Muscle of leg (tissue), 11 donors: ENCODE data around the gene ILF3. TPM values are rescaled to one million over a fixed set of nuclear protein-coding genes. Genes with fewer than 3 reads are reported as not detected.

ENCODE experiments used
- DNase-seq: peaks from one replicate; pipeline ENCODE4 v3.0.0; 2013
- H3K27ac ChIP-seq: one replicate; pipeline ENCODE4 v1.5.1; 2013; ENCODE audit warnings: mild to moderate bottlenecking, low read length, control low read depth
- H3K27me3 ChIP-seq: one replicate; pipeline ENCODE4 v1.6.1; 2013; ENCODE audit warnings: low read length; ENCODE audit not compliant: control insufficient read depth, insufficient read depth
- H3K36me3 ChIP-seq: one replicate; pipeline ENCODE4 v1.6.1; 2013; ENCODE audit warnings: low read length; ENCODE audit not compliant: control insufficient read depth, insufficient read depth
- H3K4me1 ChIP-seq: one replicate; pipeline ENCODE4 v1.6.1; 2013; ENCODE audit warnings: low read length; ENCODE audit not compliant: control insufficient read depth, insufficient read depth
- H3K4me3 ChIP-seq: one replicate; pipeline ENCODE4 v1.5.1; 2013; ENCODE audit warnings: low read length, control low read depth
- H3K9me3 ChIP-seq: replicated peaks from 2 replicates; pipeline ENCODE4 v1.6.1; 2013; ENCODE audit warnings: low read depth, low read length; ENCODE audit not compliant: control insufficient read depth
- WGBS: methylation state at CpG from one replicate; pipeline ENCODE4 v1.1.5; 2013; ENCODE audit warnings: missing lambda C conversion rate; ENCODE audit not compliant: insufficient coverage; 5-methylcytosine and 5-hydroxymethylcytosine counted together
- polyA plus RNA-seq, 8 donors: library from polyadenylated mRNA; unstranded; fragments of 120-200 nt; gene quantifications; one replicate each; pipeline versions ENCODE4 v1.2.1 to v1.2.3, GENCODE V29; 2013; ENCODE audit warnings: inconsistent platforms in 1 of 8, low replicate concordance in 1 of 8; ENCODE audit not compliant: insufficient read length in 8 of 8, insufficient read depth in 1 of 8
- total RNA-seq: library from RNA; stranded (reverse); fragments of 120-200 nt; gene quantifications from one replicate; pipeline ENCODE4 v1.2.4, GENCODE V29; 2013

ILF3 gene
- total and polyA plus RNA-seq, 9 donors = 72.9 to 210 (median 178) TPM

DNA sequence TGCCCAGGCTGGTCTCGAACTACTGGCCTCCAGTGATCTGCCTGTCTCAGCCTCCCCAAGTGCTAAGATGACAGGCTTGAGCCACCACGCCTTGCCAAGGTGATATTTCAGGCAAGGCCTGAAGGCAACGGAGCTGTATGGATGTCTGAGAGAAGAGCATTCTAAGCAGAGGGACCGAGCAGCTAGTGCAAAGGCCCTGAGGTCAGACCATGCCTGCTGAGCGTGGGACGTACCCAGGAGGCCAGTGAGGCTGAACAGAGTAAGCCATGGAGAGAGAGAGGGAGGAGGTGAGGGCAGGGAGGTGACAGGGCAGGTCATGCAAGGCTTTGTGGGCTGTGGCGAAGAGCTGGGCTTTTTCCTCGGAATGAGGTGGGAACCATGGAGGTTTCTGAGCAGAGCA, 32.2 kb upstream of the ILF3 start:
- Histone ChIP-seq H3K27ac (no peak overlapping the region), H3K4me1 (peaks cover 21% of the 10 kb centered on the region), H3K9me3 (no peaks in the 10 kb centered on the region), H3K36me3 (no peaks in the 10 kb centered on the region), H3K27me3 (no peaks in the 10 kb centered on the region), H3K4me3 (no peak overlapping the region)
- no peak for DNase-seq
- WGBS = 95% methylated on average over 8 of the region's 8 CpGs

DNA sequence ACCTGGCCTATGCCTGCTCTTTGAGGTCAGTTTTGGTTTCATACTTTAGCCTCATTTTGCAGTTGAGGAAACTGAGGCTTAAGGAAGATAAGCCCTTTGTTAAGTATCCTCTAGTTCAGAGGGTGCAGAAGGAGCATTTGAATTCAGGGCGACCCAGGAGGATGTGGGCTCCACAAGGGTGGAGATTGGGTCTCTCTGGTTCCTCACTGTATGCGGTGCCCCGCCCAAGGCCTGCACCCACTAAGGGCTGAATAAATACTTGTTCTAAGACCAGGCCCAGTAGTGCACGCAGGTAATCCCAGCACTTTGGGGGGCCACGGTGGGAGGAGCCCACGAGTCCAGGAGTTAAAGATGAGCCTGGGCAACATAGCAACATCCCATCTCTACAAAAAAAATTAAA, 29.6 kb upstream of the ILF3 start:
- H3K27me3 ChIP-seq = no peaks in the 10 kb centered on the region
- no peak overlapping the region for H3K4me3 ChIP-seq
- H3K4me1 ChIP-seq = peaks cover 21% of the 10 kb centered on the region
- DNase-seq = no peak
- H3K9me3 ChIP-seq = no peaks in the 10 kb centered on the region
- H3K27ac ChIP-seq = peak overlapping the region; percentile 86
- WGBS = 83% methylated on average over 4 of the region's 6 CpGs
- H3K36me3 ChIP-seq = peaks cover 14% of the 10 kb centered on the region

DNA sequence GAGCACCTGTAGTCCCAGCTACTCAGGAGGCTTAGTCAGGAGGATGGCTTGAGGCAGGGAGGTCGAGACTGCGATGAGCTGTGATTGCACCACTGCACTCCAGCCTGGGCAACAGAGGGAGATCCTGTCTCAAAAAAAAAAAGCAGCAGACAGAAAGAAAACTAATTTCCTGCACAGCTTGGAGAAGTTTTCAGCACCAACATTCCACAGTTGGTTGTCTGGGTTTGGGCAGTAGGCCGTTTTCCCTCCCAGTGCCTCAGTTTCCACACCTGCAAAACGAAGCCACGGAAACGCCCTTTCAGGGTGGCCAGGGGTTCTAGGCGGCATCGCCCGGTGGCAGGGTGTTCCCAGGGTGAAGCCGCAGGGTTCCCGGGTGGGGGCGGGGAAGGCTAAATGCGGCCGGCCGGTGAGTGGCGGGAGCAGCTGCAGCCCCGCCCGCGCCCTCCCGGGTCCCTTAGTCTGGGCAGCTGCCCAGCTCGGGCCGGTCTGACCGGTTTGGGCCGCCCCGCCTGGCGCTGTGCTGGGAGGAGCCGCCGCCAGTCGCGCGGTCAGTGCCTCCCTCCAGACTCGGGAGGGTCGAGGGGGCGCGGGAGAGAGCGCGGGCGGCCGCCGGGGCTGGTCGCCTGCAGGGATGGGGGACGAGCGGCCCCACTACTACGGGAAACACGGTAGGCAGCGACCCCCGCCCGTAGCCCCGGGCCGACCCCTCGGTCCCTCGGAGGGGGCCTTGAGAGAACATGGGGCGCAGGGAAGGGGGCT, 29.0 kb upstream of the ILF3 start, which contains the start of gene SLC44A2:
Gene SLC44A2 (plus strand): TSS at position 551 of the 759 bp plus-strand sequence. CDS start 81 bp downstream, at position 632.
- H3K4me1 ChIP-seq = peaks cover 21% of the 10 kb centered on the region
- H3K36me3 ChIP-seq = peaks cover 17% of the 10 kb centered on the region
- peak; percentile 93 for DNase-seq
- H3K27me3 ChIP-seq = no peaks in the 10 kb centered on the region
- WGBS = 4% methylated on average over 51 of the region's 53 CpGs
- H3K27ac ChIP-seq = peak within 1 kb of the TSS; percentile 86
- H3K4me3 ChIP-seq = peak within 1 kb of the TSS; percentile 79
- H3K9me3 ChIP-seq = no peaks in the 10 kb centered on the region

DNA sequence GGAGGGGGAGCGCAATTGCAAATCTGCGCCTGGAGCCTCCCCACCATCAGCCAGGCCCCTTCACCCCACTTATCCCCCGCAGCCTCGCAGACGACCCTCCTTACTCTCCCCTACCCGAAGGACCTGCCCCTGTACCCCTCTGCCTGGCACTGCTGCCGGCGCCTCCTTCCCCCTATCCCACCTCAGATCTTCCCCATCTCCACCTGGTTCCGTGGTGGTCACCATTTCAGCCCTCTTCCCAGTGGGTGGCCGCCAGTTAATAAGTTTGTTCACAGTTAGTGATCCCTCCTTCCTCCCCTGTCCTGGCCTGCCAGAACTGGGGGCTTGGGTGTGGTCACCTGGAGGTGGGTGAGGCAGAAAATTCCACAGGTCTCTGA, 28.4 kb upstream of the ILF3 start:
- Histone ChIP-seq H3K36me3 (peaks cover 21% of the 10 kb centered on the region), H3K4me3 (peak overlapping the region; percentile 79), H3K27me3 (no peaks in the 10 kb centered on the region), H3K4me1 (peaks cover 21% of the 10 kb centered on the region), H3K9me3 (no peaks in the 10 kb centered on the region), H3K27ac (peak overlapping the region; percentile 85)
- DNase-seq = no peak
- 23% methylated on average over 8 of the region's 10 CpGs for WGBS

DNA sequence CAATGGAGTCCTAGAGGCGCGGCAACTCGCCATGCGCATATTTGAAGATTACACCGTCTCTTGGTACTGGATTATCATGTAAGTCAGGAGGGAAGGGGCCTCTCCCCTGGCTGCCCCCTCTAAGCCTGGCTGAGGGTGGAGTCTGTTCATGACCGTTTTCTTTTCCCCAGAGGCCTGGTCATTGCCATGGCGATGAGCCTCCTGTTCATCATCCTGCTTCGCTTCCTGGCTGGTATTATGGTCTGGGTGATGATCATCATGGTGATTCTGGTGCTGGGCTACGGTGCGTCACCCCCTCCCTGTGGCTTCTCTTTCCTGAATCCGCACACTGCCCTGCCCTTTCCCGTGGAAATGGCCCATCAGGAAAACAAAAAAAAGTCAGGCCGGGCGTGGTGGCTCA, 22.3 kb upstream of the ILF3 start:
- Histone ChIP-seq H3K4me1 (no peaks in the 10 kb centered on the region), H3K9me3 (no peaks in the 10 kb centered on the region), H3K27me3 (no peaks in the 10 kb centered on the region), H3K4me3 (no peak overlapping the region), H3K36me3 (peaks cover 64% of the 10 kb centered on the region), H3K27ac (no peak overlapping the region)
- WGBS = no CpG with 5 or more reads among the region's 14 CpGs
- DNase-seq = no peak

DNA sequence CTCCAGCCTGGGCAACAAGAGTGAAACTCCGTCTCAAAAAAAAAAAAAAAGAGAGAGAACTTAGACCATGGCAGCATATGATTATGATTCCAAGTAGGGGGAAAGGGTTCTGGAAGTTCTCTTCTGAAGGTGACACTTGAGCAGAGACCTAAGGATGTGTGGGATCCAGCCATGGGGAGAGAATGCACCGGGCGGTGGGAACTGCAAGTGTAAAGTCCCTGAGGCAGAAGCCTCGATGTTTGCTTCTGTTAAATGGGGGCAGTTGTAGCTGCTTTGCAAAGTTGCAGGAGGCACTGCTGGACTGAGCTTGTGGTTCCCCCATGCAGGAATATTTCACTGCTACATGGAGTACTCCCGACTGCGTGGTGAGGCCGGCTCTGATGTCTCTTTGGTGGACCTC, 19.7 kb upstream of the ILF3 start:
- no peak overlapping the region for H3K27ac ChIP-seq
- no peaks in the 10 kb centered on the region for H3K9me3 ChIP-seq
- peaks cover 73% of the 10 kb centered on the region for H3K36me3 ChIP-seq
- H3K4me3 ChIP-seq = no peak overlapping the region
- DNase-seq = no peak
- no peaks in the 10 kb centered on the region for H3K4me1 ChIP-seq
- no peaks in the 10 kb centered on the region for H3K27me3 ChIP-seq
- WGBS = 94% methylated on average over 7 of the region's 7 CpGs

DNA sequence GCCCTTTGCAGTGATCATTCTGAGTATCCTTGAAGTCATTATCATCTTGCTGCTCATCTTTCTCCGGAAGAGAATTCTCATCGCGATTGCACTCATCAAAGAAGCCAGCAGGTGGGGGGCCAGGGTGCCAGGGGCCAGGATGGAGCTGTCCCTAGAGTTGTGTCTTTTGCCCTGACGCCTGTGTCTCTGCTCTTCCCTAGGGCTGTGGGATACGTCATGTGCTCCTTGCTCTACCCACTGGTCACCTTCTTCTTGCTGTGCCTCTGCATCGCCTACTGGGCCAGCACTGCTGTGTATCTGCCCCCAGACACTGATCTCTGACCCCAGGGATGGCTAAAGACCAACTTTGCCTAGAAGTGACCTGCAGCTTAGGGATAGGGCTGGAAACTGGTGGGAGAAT, 19.2 kb upstream of the ILF3 start:
- no peak overlapping the region for H3K27ac ChIP-seq
- H3K9me3 ChIP-seq = no peaks in the 10 kb centered on the region
- DNase-seq = no peak
- H3K4me1 ChIP-seq = no peaks in the 10 kb centered on the region
- no peaks in the 10 kb centered on the region for H3K27me3 ChIP-seq
- 92% methylated on average over 4 of the region's 6 CpGs for WGBS
- no peak overlapping the region for H3K4me3 ChIP-seq
- H3K36me3 ChIP-seq = peaks cover 72% of the 10 kb centered on the region

DNA sequence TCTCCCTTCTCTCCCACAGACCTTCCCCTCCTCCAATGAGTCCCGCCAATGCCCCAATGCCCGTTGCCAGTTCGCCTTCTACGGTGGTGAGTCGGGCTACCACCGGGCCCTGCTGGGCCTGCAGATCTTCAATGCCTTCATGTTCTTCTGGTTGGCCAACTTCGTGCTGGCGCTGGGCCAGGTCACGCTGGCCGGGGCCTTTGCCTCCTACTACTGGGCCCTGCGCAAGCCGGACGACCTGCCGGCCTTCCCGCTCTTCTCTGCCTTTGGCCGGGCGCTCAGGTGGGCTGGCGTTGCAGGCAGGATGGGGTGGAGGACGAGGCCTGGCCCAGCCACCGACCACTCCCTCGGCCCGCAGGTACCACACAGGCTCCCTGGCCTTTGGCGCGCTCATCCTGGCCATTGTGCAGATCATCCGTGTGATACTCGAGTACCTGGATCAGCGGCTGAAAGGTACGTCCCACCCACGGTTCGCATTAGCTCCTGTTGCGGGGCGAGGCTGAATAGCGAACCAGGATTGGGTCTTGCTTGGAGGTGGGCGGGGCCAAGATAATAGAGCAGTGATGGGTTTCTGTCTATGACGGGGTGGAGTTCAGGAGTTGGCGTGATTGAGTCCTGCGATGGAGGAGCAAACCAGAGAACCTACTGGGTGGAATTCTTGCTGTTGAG, 17.7 kb upstream of the ILF3 start:
- Histone ChIP-seq H3K27ac (no peak overlapping the region), H3K4me3 (no peak overlapping the region), H3K27me3 (no peaks in the 10 kb centered on the region), H3K4me1 (no peaks in the 10 kb centered on the region), H3K9me3 (no peaks in the 10 kb centered on the region), H3K36me3 (peaks cover 73% of the 10 kb centered on the region)
- no peak for DNase-seq
- WGBS = 91% methylated on average over 37 of the region's 37 CpGs

DNA sequence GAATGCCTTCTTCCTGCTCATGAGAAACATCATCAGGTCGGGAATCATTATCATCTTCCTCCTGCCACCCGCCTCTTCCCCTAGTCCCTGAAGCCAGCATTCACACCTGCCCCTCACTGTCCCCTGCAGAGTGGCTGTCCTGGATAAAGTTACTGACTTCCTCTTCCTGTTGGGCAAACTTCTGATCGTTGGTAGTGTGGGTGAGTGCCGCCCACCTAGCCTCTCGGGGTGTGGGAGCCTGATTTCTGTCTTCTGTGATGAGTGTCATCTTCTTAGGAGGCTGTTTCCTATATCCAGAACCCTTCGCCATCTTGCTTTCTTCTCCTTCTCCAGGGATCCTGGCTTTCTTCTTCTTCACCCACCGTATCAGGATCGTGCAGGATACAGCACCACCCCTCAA, 16.3 kb upstream of the ILF3 start:
- Histone ChIP-seq H3K9me3 (no peaks in the 10 kb centered on the region), H3K4me1 (peaks cover 9% of the 10 kb centered on the region), H3K4me3 (no peak overlapping the region), H3K27me3 (no peaks in the 10 kb centered on the region), H3K27ac (no peak overlapping the region), H3K36me3 (peaks cover 72% of the 10 kb centered on the region)
- 90% methylated on average over 2 of the region's 8 CpGs for WGBS
- DNase-seq = no peak

DNA sequence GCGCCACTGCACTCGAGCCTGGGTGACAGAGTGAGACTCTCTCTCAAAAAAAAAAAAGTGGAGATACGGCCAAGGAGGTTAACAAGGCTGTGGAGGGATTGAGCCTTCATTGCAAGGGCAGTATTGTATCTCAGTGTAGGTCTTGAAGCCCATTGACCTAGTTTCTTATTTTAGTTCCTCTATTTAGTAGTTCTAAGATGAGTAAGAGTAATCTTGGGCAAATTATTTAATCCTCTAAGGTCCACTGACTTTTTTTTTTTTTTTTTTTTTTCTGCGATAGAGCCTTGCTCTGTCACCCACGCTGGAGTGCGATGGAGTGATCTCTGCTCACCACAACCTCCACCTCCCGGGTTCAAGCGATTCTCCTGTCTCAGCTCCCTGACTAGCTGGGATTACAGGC, 14.3 kb upstream of the ILF3 start:
- H3K4me1 ChIP-seq = peaks cover 29% of the 10 kb centered on the region

More for the DNA sequence above, 14.3 kb upstream of the ILF3 start:
- no peaks in the 10 kb centered on the region for H3K27me3 ChIP-seq
- no peak for DNase-seq
- H3K9me3 ChIP-seq = no peaks in the 10 kb centered on the region
- H3K36me3 ChIP-seq = peaks cover 79% of the 10 kb centered on the region
- no peak overlapping the region for H3K27ac ChIP-seq
- WGBS = 88% methylated on average over 3 of the region's 8 CpGs
- no peak overlapping the region for H3K4me3 ChIP-seq
